GM20000 (cell line): ENCODE measurements around the gene PTH1R.

Experiments
- DNase-seq: peaks from one replicate; pipeline ENCODE4 v3.0.0; 2012; ENCODE audit warnings: low spot score
- TF ChIP-seq, protein P1 (sequence below): IDR thresholded peaks from 2 replicates; pipeline ENCODE4 v1.5.1; 2012; ENCODE audit warnings: mild to moderate bottlenecking, control low read depth; ENCODE audit errors: extremely low read depth, missing control alignments

The PTH1R gene

DNA sequence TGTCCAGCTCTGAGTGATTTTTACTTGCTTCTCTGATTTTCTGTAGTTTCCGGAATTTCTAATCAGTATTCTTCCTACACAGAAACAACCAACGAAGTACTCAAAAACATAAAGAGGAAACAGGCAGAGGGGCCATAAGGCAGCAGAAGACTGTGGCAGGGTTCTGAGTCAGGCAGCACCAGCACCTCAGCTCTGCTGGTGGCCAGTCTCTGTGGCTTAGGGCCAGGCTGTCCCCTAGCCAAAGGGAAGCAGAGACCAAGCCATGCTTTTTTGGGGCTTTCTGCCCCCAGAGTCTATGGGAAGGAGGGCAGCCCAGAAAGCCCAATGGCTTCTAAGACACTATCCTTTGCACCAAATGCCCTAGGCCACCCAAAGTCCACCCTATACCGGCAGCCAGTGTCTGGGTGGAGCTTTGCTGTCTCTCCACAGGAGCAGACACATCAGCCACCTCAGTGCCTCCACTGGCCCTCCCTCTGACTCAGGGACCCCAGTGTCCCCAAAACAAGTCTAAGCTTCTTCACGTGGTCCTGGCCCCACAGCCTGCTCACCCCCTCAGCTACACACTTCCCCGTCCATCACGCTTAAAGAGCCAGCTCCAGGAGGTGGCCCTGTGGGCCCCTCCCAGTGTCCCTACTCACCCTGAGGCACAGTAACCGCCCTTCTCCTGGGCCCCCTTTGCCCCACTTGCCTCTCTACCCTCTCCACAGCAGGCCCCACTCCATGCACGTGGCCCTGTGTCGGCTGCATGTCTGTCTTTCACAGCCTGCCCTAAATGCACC is 52.8 kb downstream of the PTH1R start:
- TF ChIP-seq, protein P1, sequence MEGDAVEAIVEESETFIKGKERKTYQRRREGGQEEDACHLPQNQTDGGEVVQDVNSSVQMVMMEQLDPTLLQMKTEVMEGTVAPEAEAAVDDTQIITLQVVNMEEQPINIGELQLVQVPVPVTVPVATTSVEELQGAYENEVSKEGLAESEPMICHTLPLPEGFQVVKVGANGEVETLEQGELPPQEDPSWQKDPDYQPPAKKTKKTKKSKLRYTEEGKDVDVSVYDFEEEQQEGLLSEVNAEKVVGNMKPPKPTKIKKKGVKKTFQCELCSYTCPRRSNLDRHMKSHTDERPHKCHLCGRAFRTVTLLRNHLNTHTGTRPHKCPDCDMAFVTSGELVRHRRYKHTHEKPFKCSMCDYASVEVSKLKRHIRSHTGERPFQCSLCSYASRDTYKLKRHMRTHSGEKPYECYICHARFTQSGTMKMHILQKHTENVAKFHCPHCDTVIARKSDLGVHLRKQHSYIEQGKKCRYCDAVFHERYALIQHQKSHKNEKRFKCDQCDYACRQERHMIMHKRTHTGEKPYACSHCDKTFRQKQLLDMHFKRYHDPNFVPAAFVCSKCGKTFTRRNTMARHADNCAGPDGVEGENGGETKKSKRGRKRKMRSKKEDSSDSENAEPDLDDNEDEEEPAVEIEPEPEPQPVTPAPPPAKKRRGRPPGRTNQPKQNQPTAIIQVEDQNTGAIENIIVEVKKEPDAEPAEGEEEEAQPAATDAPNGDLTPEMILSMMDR: no peak
- DNase-seq: no peak

GRCh38 chr3:46930945-46931403 is 53.5 kb downstream of the PTH1R start:
- DNase-seq: no peak
- TF ChIP-seq, protein P1: no peak

GRCh38 chr3:46931631-46932331 is 54.3 kb downstream of the PTH1R start:
- TF ChIP-seq, protein P1: no peak
- peak; percentile 32 for DNase-seq

GRCh38 chr3:46932455-46933225 is 55.1 kb downstream of the PTH1R start:
- TF ChIP-seq, protein P1: no peak
- no peak for DNase-seq

DNA sequence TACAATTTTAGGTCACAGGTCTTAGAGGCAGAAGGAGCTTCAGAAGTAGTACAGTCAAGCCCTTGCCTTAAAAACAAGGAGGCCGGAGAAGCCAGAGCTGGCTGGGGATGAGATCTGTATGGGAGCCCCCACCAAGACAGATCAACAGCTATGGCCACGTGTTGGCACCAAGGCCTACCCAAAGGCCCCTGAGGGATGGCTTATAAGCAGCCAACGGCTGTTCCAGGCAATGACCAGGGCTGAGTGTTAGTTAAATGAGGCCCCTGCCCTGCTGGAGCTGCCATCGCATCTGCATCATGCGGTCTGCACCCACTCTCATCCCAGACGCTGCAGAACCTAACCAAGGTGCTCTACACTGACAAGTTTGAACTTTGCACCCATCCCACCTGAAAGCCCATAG is 55.7 kb downstream of the PTH1R start:
- TF ChIP-seq, protein P1: no peak
- DNase-seq: no peak

GRCh38 chr3:46934072-46934471 is 56.6 kb downstream of the PTH1R start:
- no peak for DNase-seq
- TF ChIP-seq, protein P1: no peak
